DOHH2 (cell line): Measurements from ENCODE around the gene MIGA2.

Source experiments
- CTCF ChIP-seq: fragments of 200-600 bp; sonication (generic); IDR thresholded peaks from one replicate; pipeline ENCODE4 v1.5.1; 2014; ENCODE audit warnings: antibody characterized with exemption, mild to moderate bottlenecking, low read depth, low read length; ENCODE audit not compliant: poor library complexity, severe bottlenecking
- EZH2phosphoT487 ChIP-seq: fragments of 200-600 bp; sonication (generic); IDR thresholded peaks from 2 replicates; pipeline ENCODE4 v1.6.1; 2017; ENCODE audit warnings: borderline replicate concordance, mild to moderate bottlenecking, antibody characterized with exemption, low read length, moderate library complexity, mixed read lengths

DNA sequence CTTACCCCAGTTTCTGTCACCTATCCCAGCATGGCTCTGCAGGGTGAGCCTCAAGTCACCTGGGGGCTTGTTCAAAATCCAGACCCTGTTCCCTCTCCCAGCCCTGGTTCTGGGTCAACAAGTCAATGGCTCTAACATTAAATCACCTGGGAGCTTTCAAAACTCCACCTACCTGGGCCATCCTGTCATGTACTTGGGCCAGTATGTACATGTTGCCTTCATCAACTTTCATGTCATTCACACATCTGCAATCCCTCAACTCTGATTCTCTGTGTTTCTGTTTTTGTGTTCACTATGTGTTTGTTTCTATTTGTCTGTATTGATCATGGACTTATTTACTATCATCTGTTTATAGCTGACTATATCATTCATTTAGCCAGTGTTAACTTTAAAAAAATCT is 6.2 kb upstream of the MIGA2 start:
- no peak for TF ChIP-seq CTCF
- no peak for TF ChIP-seq EZH2phosphoT487
